ENCODE data around the gene AGBL5. TPM values are rescaled to one million over a fixed set of nuclear protein-coding genes. Genes with fewer than 3 reads are reported as not detected.

The AGBL5 gene
- total RNA-seq, 1 experiment from 2014 or later = 55.4 TPM

DNA sequence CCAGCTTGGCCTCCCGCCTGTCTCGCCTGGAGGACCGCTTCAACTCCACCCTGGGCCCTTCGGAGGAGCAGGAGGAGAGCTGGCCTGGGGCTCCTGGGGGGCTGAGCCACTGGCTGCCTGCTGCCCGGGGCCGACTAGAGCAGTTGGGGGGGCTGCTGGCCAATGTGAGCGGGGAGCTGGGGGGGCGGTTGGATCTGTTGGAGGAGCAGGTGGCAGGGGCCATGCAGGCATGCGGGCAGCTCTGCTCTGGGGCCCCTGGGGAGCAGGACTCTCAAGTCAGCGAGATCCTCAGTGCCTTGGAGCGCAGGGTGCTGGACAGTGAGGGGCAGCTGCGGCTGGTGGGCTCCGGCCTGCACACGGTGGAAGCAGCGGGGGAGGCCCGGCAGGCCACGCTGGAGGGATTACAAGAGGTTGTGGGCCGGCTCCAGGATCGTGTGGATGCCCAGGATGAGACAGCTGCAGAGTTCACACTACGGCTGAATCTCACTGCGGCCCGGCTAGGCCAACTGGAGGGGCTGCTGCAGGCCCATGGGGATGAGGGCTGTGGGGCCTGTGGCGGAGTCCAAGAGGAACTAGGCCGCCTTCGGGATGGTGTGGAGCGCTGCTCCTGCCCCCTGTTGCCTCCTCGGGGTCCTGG is 31.4 kb downstream of the AGBL5 start:
- Histone ChIP-seq H3K9ac (ENCODE audit: extremely low read depth, insufficient read length, low read length) (no peak overlapping the region), H2BK15ac (ENCODE audit: low read depth, low read length) (no peak overlapping the region), H3K27me3 (ENCODE audit: insufficient read depth, low read length) (no peaks in the 10 kb centered on the region), H3K56ac (ENCODE audit: insufficient read length, low read depth, low read length) (no peak overlapping the region), H3K27ac (ENCODE audit: insufficient read length, low read depth, low read length) (no peak overlapping the region), H3K79me1 (ENCODE audit: insufficient read depth, low read depth, low read length, poor library complexity, severe bottlenecking) (no peaks in the 10 kb centered on the region), H2BK5ac (ENCODE audit: insufficient read length, low read length) (no peak overlapping the region), H4K91ac (ENCODE audit: insufficient read length, low read depth, low read length) (no peak overlapping the region), H3K4ac (ENCODE audit: low read depth, low read length) (no peak overlapping the region), H3K4me2 (ENCODE audit: insufficient read depth, insufficient read length, low read length) (no peak overlapping the region), H3K4me1 (ENCODE audit: insufficient read depth, low read length) (no peaks in the 10 kb centered on the region), H3K23ac (ENCODE audit: insufficient read length, low read depth, low read length) (no peak overlapping the region), H2AK5ac (ENCODE audit: insufficient read length, low read length) (no peak overlapping the region), H4K8ac (replicated peaks; ENCODE audit: insufficient read length, low read depth, low read length) (no peak overlapping the region), H4K5ac (ENCODE audit: insufficient read length, low read depth, low read length) (no peak overlapping the region), H3K9me3 (ENCODE audit: control insufficient read depth, low read depth, low read length) (no peaks in the 10 kb centered on the region), H3K18ac (ENCODE audit: insufficient read length, low read depth, low read length) (no peak overlapping the region), H2AFZ (ENCODE audit: low read length) (no peak overlapping the region), H3K14ac (ENCODE audit: insufficient read depth, low read length) (no peak overlapping the region), H2BK120ac (ENCODE audit: low read depth, low read length, poor library complexity, severe bottlenecking) (no peak overlapping the region), H3K79me2 (ENCODE audit: insufficient read depth, low read length) (no peaks in the 10 kb centered on the region), H2BK12ac (ENCODE audit: insufficient read length, low read depth, low read length) (no peak overlapping the region), H3K23me2 (ENCODE audit: insufficient read length, low read depth, low read length, poor library complexity, severe bottlenecking) (peaks cover 13% of the 10 kb centered on the region), H3T11ph (ENCODE audit: low read length) (no peak overlapping the region), H2BK20ac (ENCODE audit: low read depth, low read length, poor library complexity, severe bottlenecking) (no peak overlapping the region), H4K20me1 (ENCODE audit: control insufficient read depth, insufficient read depth, insufficient read length) (no peaks in the 10 kb centered on the region)
- Mint-ChIP-seq H3K36me3 (ENCODE audit: insufficient read depth in 1 of 3, low read depth in 3 of 3) (no peaks in the 10 kb centered on the region; a peak in 1 of 7 replicates), H3K9me3 (no peaks in the 10 kb centered on the region), H3K4me1 (peaks cover 25 to 47% of the 10 kb centered on the region in 2 experiments), H3K27me3 (ENCODE audit: low read depth) (peaks cover 22% of the 10 kb centered on the region), H3K27ac (no peak overlapping the region), H3K4me3 (no peak overlapping the region)
- WGBS (ENCODE audit: extremely low coverage, insufficient read length, low lambda C conversion rate) = no CpG with 5 or more reads among the region's 27 CpGs
- TF ChIP-seq, protein P1, sequence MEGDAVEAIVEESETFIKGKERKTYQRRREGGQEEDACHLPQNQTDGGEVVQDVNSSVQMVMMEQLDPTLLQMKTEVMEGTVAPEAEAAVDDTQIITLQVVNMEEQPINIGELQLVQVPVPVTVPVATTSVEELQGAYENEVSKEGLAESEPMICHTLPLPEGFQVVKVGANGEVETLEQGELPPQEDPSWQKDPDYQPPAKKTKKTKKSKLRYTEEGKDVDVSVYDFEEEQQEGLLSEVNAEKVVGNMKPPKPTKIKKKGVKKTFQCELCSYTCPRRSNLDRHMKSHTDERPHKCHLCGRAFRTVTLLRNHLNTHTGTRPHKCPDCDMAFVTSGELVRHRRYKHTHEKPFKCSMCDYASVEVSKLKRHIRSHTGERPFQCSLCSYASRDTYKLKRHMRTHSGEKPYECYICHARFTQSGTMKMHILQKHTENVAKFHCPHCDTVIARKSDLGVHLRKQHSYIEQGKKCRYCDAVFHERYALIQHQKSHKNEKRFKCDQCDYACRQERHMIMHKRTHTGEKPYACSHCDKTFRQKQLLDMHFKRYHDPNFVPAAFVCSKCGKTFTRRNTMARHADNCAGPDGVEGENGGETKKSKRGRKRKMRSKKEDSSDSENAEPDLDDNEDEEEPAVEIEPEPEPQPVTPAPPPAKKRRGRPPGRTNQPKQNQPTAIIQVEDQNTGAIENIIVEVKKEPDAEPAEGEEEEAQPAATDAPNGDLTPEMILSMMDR (conservative IDR thresholded peaks at IDR 0.05) = no peak
- no peak for DNase-seq
